H9 (cell line): ENCODE data around the gene LYST. TPM values are rescaled to one million over a fixed set of nuclear protein-coding genes. Genes with fewer than 3 reads are reported as not detected.

Source experiments
- DNase-seq: peaks from one replicate; pipeline ENCODE4 v3.0.0-alpha.2; 2017
- H2AFZ ChIP-seq: one replicate; pipeline ENCODE4 v1.6.1; 2013; ENCODE audit warnings: mild to moderate bottlenecking, low read length, control low read depth, moderate library complexity
- H2AK5ac ChIP-seq: 2 replicates; pipeline ENCODE4 v1.6.1; 2013; ENCODE audit warnings: low read length, control low read depth, mixed read lengths; ENCODE audit not compliant: insufficient read length
- H2BK120ac ChIP-seq: one replicate; pipeline ENCODE4 v1.6.1; 2013; ENCODE audit warnings: low read depth, mild to moderate bottlenecking, low read length, control low read depth, inconsistent platforms; ENCODE audit not compliant: poor library complexity, severe bottlenecking
- H2BK12ac ChIP-seq: 2 replicates; pipeline ENCODE4 v1.6.1; 2013; ENCODE audit warnings: low read length, control low read depth, mixed read lengths, low read depth; ENCODE audit not compliant: insufficient read length
- H2BK15ac ChIP-seq: 2 replicates; pipeline ENCODE4 v1.6.1; 2013; ENCODE audit warnings: low read depth, low read length, control low read depth
- H2BK20ac ChIP-seq: one replicate; pipeline ENCODE4 v1.6.1; 2013; ENCODE audit warnings: low read depth, mild to moderate bottlenecking, low read length, control low read depth, inconsistent platforms; ENCODE audit not compliant: poor library complexity, severe bottlenecking
- H2BK5ac ChIP-seq: 2 replicates; pipeline ENCODE4 v1.6.1; 2013; ENCODE audit warnings: low read length, control low read depth, mixed read lengths; ENCODE audit not compliant: insufficient read length
- H3K14ac ChIP-seq: 2 replicates; pipeline ENCODE4 v1.6.1; 2013; ENCODE audit warnings: low read length, control low read depth; ENCODE audit not compliant: insufficient read depth
- H3K18ac ChIP-seq: 2 replicates; pipeline ENCODE4 v1.6.1; 2013; ENCODE audit warnings: low read depth, mild to moderate bottlenecking, mixed read lengths, low read length, control low read depth; ENCODE audit not compliant: insufficient read length
- H3K23ac ChIP-seq: 2 replicates; pipeline ENCODE4 v1.6.1; 2013; ENCODE audit warnings: low read length, control low read depth, mixed read lengths, low read depth; ENCODE audit not compliant: insufficient read length
- H3K23me2 ChIP-seq: 2 replicates; pipeline ENCODE4 v1.6.1; 2013; ENCODE audit warnings: low read depth, mild to moderate bottlenecking, mixed read lengths, low read length, control low read depth; ENCODE audit not compliant: insufficient read length, poor library complexity, severe bottlenecking
- H3K27ac ChIP-seq: 2 replicates; pipeline ENCODE4 v1.5.1; 2013; ENCODE audit warnings: low read length, control low read depth, mixed read lengths, low read depth; ENCODE audit not compliant: insufficient read length
- H3K27me3 ChIP-seq: 2 replicates; pipeline ENCODE4 v1.6.1; 2013; ENCODE audit warnings: low read length, control low read depth, inconsistent platforms; ENCODE audit not compliant: insufficient read depth
- H3K4ac ChIP-seq: 2 replicates; pipeline ENCODE4 v1.6.1; 2013; ENCODE audit warnings: low read depth, mild to moderate bottlenecking, control low read depth, inconsistent platforms, low read length, moderate library complexity
- H3K4me1 ChIP-seq: 2 replicates; pipeline ENCODE4 v1.6.1; 2013; ENCODE audit warnings: low read length, control low read depth, inconsistent platforms; ENCODE audit not compliant: insufficient read depth
- H3K4me2 ChIP-seq: 2 replicates; pipeline ENCODE4 v1.6.1; 2013; ENCODE audit warnings: low read length, control low read depth, mixed read lengths; ENCODE audit not compliant: insufficient read length, insufficient read depth
- H3K56ac ChIP-seq: 2 replicates; pipeline ENCODE4 v1.6.1; 2013; ENCODE audit warnings: low read depth, mild to moderate bottlenecking, mixed read lengths, low read length, control low read depth; ENCODE audit not compliant: insufficient read length
- H3K79me1 ChIP-seq: 2 replicates; pipeline ENCODE4 v1.6.1; 2013; ENCODE audit warnings: low read depth, mild to moderate bottlenecking, moderate library complexity, low read length, control low read depth, inconsistent platforms; ENCODE audit not compliant: insufficient read depth, poor library complexity, severe bottlenecking
- H3K79me2 ChIP-seq: 2 replicates; pipeline ENCODE4 v1.6.1; 2013; ENCODE audit warnings: low read length, control low read depth, inconsistent platforms; ENCODE audit not compliant: insufficient read depth
- H3K9ac ChIP-seq: 2 replicates; pipeline ENCODE4 v1.6.1; 2013; ENCODE audit warnings: low read length, control low read depth, mixed read lengths; ENCODE audit not compliant: insufficient read length; ENCODE audit errors: extremely low read depth
- H3K9me3 ChIP-seq: one replicate; pipeline ENCODE4 v1.6.1; 2013; ENCODE audit warnings: low read depth, low read length, inconsistent platforms; ENCODE audit not compliant: control insufficient read depth
- H3T11ph ChIP-seq: one replicate; pipeline ENCODE4 v1.6.1; 2013; ENCODE audit warnings: mild to moderate bottlenecking, low read length, control low read depth, inconsistent platforms
- H4K20me1 ChIP-seq: one replicate; pipeline ENCODE4 v1.6.1; 2013; ENCODE audit not compliant: control insufficient read depth, insufficient read length, insufficient read depth
- H4K5ac ChIP-seq: 2 replicates; pipeline ENCODE4 v1.6.1; 2013; ENCODE audit warnings: low read depth, mild to moderate bottlenecking, mixed read lengths, low read length, control low read depth; ENCODE audit not compliant: insufficient read length
- H4K8ac ChIP-seq: replicated peaks from 2 replicates; pipeline ENCODE4 v1.6.1; 2013; ENCODE audit warnings: low read length, control low read depth, mixed read lengths, low read depth; ENCODE audit not compliant: insufficient read length
- H4K91ac ChIP-seq: 2 replicates; pipeline ENCODE4 v1.6.1; 2013; ENCODE audit warnings: low read depth, mild to moderate bottlenecking, moderate library complexity, mixed read lengths, low read length, control low read depth; ENCODE audit not compliant: insufficient read length
- H3K27ac Mint-ChIP-seq, 3 experiments: 2 replicates in 2 of 3; 3 replicates in 1 of 3; pipeline ENCODE4 v1.8.0; 2020 to 2021; ENCODE audit warnings: mixed read lengths in 3 of 3, mild to moderate bottlenecking in 1 of 3, moderate library complexity in 1 of 3
- H3K27me3 Mint-ChIP-seq: 2 replicates; pipeline ENCODE4 v1.8.0; 2021; ENCODE audit warnings: low read depth, mild to moderate bottlenecking, moderate library complexity, mixed read lengths
- H3K36me3 Mint-ChIP-seq, 3 experiments: 2 replicates in 2 of 3; 3 replicates in 1 of 3; pipeline ENCODE4 v1.8.0; 2020 to 2021; ENCODE audit warnings: low read depth in 3 of 3, mixed read lengths in 3 of 3; ENCODE audit not compliant: insufficient read depth in 1 of 3
- H3K4me1 Mint-ChIP-seq, 2 experiments: 2 replicates each; pipeline ENCODE4 v1.8.0; 2020; ENCODE audit warnings: mixed read lengths in 2 of 2
- H3K4me3 Mint-ChIP-seq, 2 experiments: 2 replicates in 1 of 2; 3 replicates in 1 of 2; pipeline ENCODE4 v1.8.0; 2020 to 2021; ENCODE audit warnings: mild to moderate bottlenecking in 2 of 2, mixed read lengths in 2 of 2, moderate library complexity in 1 of 2
- H3K9me3 Mint-ChIP-seq, 2 experiments: 2 replicates in 1 of 2; 3 replicates in 1 of 2; pipeline ENCODE4 v1.8.0; 2020; ENCODE audit warnings: mild to moderate bottlenecking in 2 of 2, mixed read lengths in 2 of 2, moderate library complexity in 1 of 2
- total RNA-seq: library from RNA; stranded (reverse); gene quantifications from 2 replicates; pipeline ENCODE4 v1.2.1, GENCODE V29; 2021
- TF ChIP-seq, protein P1 (sequence below): fragments of 200-600 bp; sonication (generic); conservative IDR thresholded peaks from 3 replicates; pipeline ENCODE4 v1.8.0; 2021; ENCODE audit warnings: antibody characterized with exemption, mild to moderate bottlenecking

LYST gene
- total RNA-seq, 1 experiment from 2014 or later, result 0.13 TPM

DNA sequence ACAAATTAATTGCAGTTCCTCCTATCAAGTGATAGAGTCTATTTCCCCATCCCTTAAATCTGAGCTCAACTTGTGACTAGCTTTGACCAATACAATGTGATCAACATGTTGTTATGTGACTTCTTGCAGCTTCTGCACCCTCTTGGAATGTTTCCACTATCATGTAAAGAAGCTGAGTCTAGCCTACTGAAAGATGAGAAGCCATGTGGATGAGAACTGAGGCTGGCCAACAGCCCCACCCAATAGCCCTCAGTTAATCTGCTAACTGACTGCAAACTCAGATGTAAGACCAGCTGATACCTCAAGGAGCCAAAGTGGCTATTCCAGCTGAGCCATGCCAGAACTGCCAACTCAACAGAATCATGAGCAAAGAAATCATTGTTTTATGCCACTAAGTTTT lies 44.0 kb downstream of the LYST start:
- no peaks in the 10 kb centered on the region for H4K20me1 ChIP-seq
- no peak overlapping the region for H3K4me2 ChIP-seq
- peaks cover 2 to 6% of the 10 kb centered on the region in 2 experiments; a peak in 1 of 4 replicates for H3K4me1 Mint-ChIP-seq
- H3K9me3 Mint-ChIP-seq, result no peaks in the 10 kb centered on the region
- no peak overlapping the region for H2BK120ac ChIP-seq
- no peak overlapping the region for H4K8ac ChIP-seq
- no peaks in the 10 kb centered on the region for H3K79me2 ChIP-seq
- H3K27ac Mint-ChIP-seq, result no peak overlapping the region
- DNase-seq, result no peak
- no peak overlapping the region for H2BK15ac ChIP-seq
- no peaks in the 10 kb centered on the region for H3K23me2 ChIP-seq
- no peak overlapping the region for H2BK20ac ChIP-seq
- no peak overlapping the region for H3K56ac ChIP-seq
- H3K36me3 Mint-ChIP-seq, result no peaks in the 10 kb centered on the region
- no peak overlapping the region for H3K14ac ChIP-seq
- no peak overlapping the region for H3K4me3 Mint-ChIP-seq
- H3K23ac ChIP-seq, result no peak overlapping the region
- H3T11ph ChIP-seq, result no peak overlapping the region
- H3K4ac ChIP-seq, result no peak overlapping the region
- H3K27me3 ChIP-seq, result no peaks in the 10 kb centered on the region
- no peak overlapping the region for H3K27ac ChIP-seq
- no peak overlapping the region for H3K9ac ChIP-seq
- no peak overlapping the region for H4K5ac ChIP-seq
- no peak overlapping the region for H3K18ac ChIP-seq
- no peak overlapping the region for H2BK5ac ChIP-seq
- TF ChIP-seq, protein P1, sequence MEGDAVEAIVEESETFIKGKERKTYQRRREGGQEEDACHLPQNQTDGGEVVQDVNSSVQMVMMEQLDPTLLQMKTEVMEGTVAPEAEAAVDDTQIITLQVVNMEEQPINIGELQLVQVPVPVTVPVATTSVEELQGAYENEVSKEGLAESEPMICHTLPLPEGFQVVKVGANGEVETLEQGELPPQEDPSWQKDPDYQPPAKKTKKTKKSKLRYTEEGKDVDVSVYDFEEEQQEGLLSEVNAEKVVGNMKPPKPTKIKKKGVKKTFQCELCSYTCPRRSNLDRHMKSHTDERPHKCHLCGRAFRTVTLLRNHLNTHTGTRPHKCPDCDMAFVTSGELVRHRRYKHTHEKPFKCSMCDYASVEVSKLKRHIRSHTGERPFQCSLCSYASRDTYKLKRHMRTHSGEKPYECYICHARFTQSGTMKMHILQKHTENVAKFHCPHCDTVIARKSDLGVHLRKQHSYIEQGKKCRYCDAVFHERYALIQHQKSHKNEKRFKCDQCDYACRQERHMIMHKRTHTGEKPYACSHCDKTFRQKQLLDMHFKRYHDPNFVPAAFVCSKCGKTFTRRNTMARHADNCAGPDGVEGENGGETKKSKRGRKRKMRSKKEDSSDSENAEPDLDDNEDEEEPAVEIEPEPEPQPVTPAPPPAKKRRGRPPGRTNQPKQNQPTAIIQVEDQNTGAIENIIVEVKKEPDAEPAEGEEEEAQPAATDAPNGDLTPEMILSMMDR, result no peak
- no peaks in the 10 kb centered on the region; the same call in 1 of the 2 replicates for H3K27me3 Mint-ChIP-seq
- no peaks in the 10 kb centered on the region for H3K4me1 ChIP-seq
- H3K9me3 ChIP-seq, result no peaks in the 10 kb centered on the region
- H2AK5ac ChIP-seq, result no peak overlapping the region
- H2BK12ac ChIP-seq, result no peak overlapping the region
- H3K79me1 ChIP-seq, result no peaks in the 10 kb centered on the region
- H4K91ac ChIP-seq, result no peak overlapping the region
- no peak overlapping the region for H2AFZ ChIP-seq
